Calu3 (cell line): ENCODE results near the gene TBC1D22B. TPM values are rescaled to one million over a fixed set of nuclear protein-coding genes. Genes with fewer than 3 reads are reported as not detected.

ENCODE experiments used
- BruUV-seq: library from RNA; stranded (reverse); fragments of 400-500 nt; replicated peaks from 2 replicates; lab custom pipeline; 2021; lab: Mats Ljungman, UMichigan
- CTCF ChIA-PET: fragments of 300-600 bp; sonication (Branson Sonifier 250); formaldehyde crosslinking; loops from one replicate; lab custom pipeline; 2022; ENCODE audit warnings: antibody characterized with exemption; lab: Charles Lee
- DNase-seq: peaks from one replicate; pipeline ENCODE4 v3.0.0; 2022
- H3K27ac Mint-ChIP-seq: one replicate; pipeline ENCODE4 v1.8.0; 2022; ENCODE audit warnings: mixed read lengths; ENCODE audit not compliant: unreplicated experiment
- H3K27me3 Mint-ChIP-seq: one replicate; pipeline ENCODE4 v1.8.0; 2022; ENCODE audit warnings: mixed read lengths; ENCODE audit not compliant: unreplicated experiment
- H3K36me3 Mint-ChIP-seq: one replicate; pipeline ENCODE4 v1.8.0; 2022; ENCODE audit warnings: mild to moderate bottlenecking, moderate library complexity, mixed read lengths; ENCODE audit not compliant: insufficient read depth, unreplicated experiment
- H3K4me1 Mint-ChIP-seq: one replicate; pipeline ENCODE4 v1.8.0; 2022; ENCODE audit warnings: mild to moderate bottlenecking, low read depth, mixed read lengths; ENCODE audit not compliant: unreplicated experiment
- H3K4me3 Mint-ChIP-seq: one replicate; pipeline ENCODE4 v1.8.0; 2022; ENCODE audit warnings: mild to moderate bottlenecking, low read depth, moderate library complexity, mixed read lengths; ENCODE audit not compliant: unreplicated experiment
- H3K9me3 Mint-ChIP-seq: one replicate; pipeline ENCODE4 v1.8.0; 2022; ENCODE audit warnings: low read depth, mixed read lengths; ENCODE audit not compliant: unreplicated experiment
- CTCF ChIP-seq: fragments of 200-600 bp; IDR thresholded peaks from one replicate; pipeline ENCODE4 v1.8.0; 2022; ENCODE audit warnings: antibody characterized with exemption; ENCODE audit not compliant: unreplicated experiment
- intact Hi-C: fragments of 100-400 bp; cut with micrococcal nuclease; formaldehyde crosslinking; loops from one replicate; pipeline ENCODE4 v1.10.0; 2022; ENCODE audit not compliant: unreplicated experiment
- total RNA-seq: library from RNA; stranded (reverse); gene quantifications from 2 replicates; pipeline ENCODE4 v1.2.3, GENCODE V29; 2022

The TBC1D22B gene
- total RNA-seq, 1 experiment from 2014 or later, result 14.6 TPM

- CTCF ChIA-PET, result interaction anchor here (0.6 kb wide), 1 partner anchor 164 kb away, joined by 3 read pairs; no protein-coding TSS in a partner anchor
- Mint-ChIP-seq H3K9me3 (no peaks in the 10 kb centered on the region), H3K27me3 (no peaks in the 10 kb centered on the region), H3K4me1 (no peaks in the 10 kb centered on the region), H3K4me3 (no peak overlapping the region), H3K27ac (peak overlapping the region; percentile 17), H3K36me3 (peaks cover 8% of the 10 kb centered on the region)
- intact Hi-C loops, result no loop called here
- BruUV-seq, result no TSS peak
- no peak for DNase-seq
- TF ChIP-seq CTCF, result no peak
Observed at GRCh38 chr6:37308069-37308815, 50.7 kb downstream of the TBC1D22B start.

DNA sequence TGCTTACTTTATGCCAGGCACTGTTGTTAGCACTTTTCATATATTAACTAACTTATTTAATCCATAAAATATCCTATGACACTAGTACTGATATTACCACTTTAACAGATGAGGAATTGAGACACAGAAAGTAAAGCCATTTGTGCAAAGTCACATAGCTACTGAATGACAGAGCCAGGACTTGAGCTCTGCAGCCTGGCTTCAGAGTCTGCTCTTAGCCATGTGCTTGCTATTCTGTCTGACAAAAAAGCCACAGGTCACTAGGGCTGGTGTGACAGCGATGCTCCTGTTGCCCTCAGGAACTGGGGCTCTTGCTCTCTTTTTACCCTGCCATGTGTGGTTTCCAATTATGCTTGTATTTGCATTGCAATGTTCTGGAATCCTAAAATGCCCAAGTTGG, 51.5 kb downstream of the TBC1D22B start:
- intact Hi-C loops, result no loop called here
- no peaks in the 10 kb centered on the region for H3K4me1 Mint-ChIP-seq
- CTCF ChIA-PET, result interaction anchor here (2.3 kb wide), 1 partner anchor 9 kb away, joined by 10 read pairs; no protein-coding TSS in a partner anchor

GRCh38 chr6:37309692-37310091, 52.1 kb downstream of the TBC1D22B start:
- Mint-ChIP-seq H3K4me1 (peaks cover 3% of the 10 kb centered on the region), H3K27me3 (no peaks in the 10 kb centered on the region), H3K9me3 (no peaks in the 10 kb centered on the region), H3K4me3 (no peak overlapping the region), H3K36me3 (peaks cover 16% of the 10 kb centered on the region), H3K27ac (no peak overlapping the region)
- no peak for TF ChIP-seq CTCF
- no TSS peak for BruUV-seq
- intact Hi-C loops, result no loop called here
- CTCF ChIA-PET, result interaction anchor here (2.3 kb wide), 1 partner anchor 10 kb away, joined by 10 read pairs; no protein-coding TSS in a partner anchor
- DNase-seq, result no peak

More for the DNA sequence above, 51.5 kb downstream of the TBC1D22B start:
- DNase-seq, result no peak
- Mint-ChIP-seq H3K4me3 (no peak overlapping the region), H3K27me3 (no peaks in the 10 kb centered on the region), H3K27ac (no peak overlapping the region), H3K36me3 (peaks cover 13% of the 10 kb centered on the region), H3K9me3 (no peaks in the 10 kb centered on the region)
- TF ChIP-seq CTCF, result no peak
- BruUV-seq, result no TSS peak

GRCh38 chr6:37310966-37311365, 53.4 kb downstream of the TBC1D22B start:
- H3K4me1 Mint-ChIP-seq, result peaks cover 7% of the 10 kb centered on the region
- TF ChIP-seq CTCF, result no peak
- no peaks in the 10 kb centered on the region for H3K9me3 Mint-ChIP-seq
- H3K27me3 Mint-ChIP-seq, result no peaks in the 10 kb centered on the region
- DNase-seq, result no peak
- peaks cover 19% of the 10 kb centered on the region for H3K36me3 Mint-ChIP-seq
- H3K27ac Mint-ChIP-seq, result no peak overlapping the region
- intact Hi-C loops, result no loop called here
- CTCF ChIA-PET, result interaction anchor here (0.6 to 2.3 kb wide), 2 partner anchors 11 to 15 kb away, joined by 4 to 10 read pairs; no protein-coding TSS in a partner anchor
- no TSS peak for BruUV-seq
- no peak overlapping the region for H3K4me3 Mint-ChIP-seq
